Measurements from ENCODE around the gene CD70.
"Not testable (repeated sequence)": the region's sequence is repeated elsewhere in the genome, so short reads cannot be mapped to it uniquely, and the experiment has no call there.

Gene CD70

GRCh38 chr19:6572217-6572616, 18.7 kb downstream of the CD70 start:
- DNase-seq, result peak in 21 of 56 donors; percentile 0 to 38 (median 7)

- no peak for DNase-seq
Measured at GRCh38 chr19:6571167-6571566, 19.8 kb downstream of the CD70 start.

GRCh38 chr19:6570764-6571163, 20.2 kb downstream of the CD70 start:
- no peak for DNase-seq

- DNase-seq, result no peak
Measured at GRCh38 chr19:6568816-6569215, 22.1 kb downstream of the CD70 start.

GRCh38 chr19:6568010-6568526, 22.9 kb downstream of the CD70 start:
- no peak for DNase-seq

DNA sequence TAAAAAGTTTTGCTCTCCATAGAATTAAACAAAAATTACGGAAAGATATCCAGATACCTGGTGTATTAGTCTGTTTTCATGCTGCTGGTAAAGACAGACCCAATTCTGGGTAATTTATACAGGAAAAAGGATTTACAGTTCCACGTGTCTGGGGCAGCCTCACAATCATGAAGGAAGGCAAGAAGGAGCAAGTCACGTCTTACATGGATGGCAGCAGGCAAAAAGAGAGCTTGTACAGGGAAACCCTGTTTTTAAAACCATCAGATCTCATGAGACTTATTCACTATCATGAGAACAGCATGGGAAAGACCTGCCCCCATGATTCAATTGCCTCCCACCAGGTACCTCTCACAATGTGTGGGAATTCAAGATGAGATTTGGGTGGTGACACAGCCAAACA, 24.2 kb downstream of the CD70 start:
- DNase-seq, result peak in 1 of 56 donors; percentile 0

DNA sequence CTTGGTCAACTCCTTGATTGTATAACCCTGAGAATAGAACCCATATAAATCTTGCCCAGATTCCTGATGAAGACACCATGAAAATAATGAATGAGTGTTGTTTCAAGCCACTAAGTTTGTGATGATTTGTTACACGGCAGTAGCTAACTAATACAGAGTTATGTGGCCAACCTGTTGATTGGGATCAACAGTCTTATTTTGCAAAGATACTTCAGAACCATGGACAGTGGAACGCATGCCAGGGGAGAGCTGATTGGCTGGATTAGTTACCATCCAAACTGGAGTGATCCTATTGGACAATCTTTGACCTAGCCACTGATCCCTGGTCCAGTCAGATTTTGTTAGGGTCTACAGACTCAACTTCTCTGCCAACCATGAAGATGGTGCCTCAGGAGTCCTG, 26.6 kb downstream of the CD70 start:
- DNase-seq, result no peak

DNA sequence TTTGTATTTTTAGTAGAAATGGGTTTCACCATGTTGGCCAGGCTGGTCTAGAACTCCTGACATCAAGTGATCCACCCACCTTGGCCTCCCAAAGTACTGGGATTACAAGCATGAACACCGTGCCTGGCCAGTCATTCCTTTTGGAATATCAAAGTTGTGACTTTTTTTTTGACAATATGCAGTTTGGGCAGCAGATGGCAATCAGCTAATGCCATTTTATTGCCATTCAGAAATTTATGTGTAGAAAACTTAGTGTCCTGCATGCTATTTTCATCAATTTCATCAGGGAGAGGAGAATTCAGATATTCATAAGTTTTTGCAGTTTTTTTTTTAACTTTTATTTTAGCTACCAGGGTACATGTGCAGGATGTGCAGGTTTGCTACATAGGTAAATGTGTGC, 28.5 kb downstream of the CD70 start:
- not testable (repeated sequence) for DNase-seq

GRCh38 chr19:6556480-6557195, 34.3 kb downstream of the CD70 start:
- no peak for DNase-seq

GRCh38 chr19:6556043-6556449, 34.9 kb downstream of the CD70 start:
- DNase-seq, result no peak

DNA sequence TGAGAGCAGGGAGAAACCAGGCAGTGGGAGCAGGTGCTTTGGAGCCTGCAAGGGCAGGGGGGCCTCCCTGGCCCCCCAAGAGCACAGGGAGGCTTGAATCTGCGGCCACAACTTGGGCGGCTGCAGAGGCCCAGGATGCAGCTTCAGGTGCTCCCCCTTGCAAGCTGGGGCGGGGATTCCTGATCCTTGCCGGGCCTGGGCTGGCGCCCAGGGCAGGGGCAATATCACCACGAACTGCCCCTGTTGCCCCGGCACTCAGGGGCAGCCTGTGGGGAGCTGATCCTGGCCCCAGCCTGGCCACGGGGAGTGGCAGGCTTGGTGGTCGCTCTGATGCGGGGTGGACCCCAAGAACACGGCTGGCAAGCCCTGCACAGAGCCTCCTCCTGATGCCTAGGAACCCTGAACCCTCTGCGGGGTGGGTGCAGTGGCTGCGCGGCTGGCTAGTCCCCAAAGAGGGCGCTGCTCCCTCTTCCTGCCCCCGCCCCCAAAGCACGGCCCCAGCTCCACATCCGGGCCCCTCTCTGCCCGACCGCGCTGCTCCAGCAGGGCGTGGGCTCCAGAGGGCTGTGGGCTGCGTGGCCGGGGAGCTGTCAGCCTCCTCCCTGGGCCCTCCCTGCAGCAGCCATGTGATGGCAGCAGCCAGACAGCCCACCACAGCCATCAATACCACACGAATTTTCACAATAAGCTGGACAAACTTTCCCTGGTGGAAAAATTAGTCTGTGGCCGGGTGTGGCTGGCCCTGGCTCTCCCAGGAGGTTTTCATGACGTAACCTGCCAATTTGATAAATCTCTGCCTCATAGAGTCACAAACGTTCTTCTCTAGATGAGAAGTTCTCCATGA, 39.1 kb downstream of the CD70 start:
- no peak for DNase-seq

GRCh38 chr19:6551091-6551490, 39.9 kb downstream of the CD70 start:
- no peak for DNase-seq

- DNase-seq, result not testable (repeated sequence)
Measured at GRCh38 chr19:6550679-6551078, 40.3 kb downstream of the CD70 start.

- DNase-seq, result no peak
Measured at GRCh38 chr19:6543866-6544347, 47.0 kb downstream of the CD70 start.

DNA sequence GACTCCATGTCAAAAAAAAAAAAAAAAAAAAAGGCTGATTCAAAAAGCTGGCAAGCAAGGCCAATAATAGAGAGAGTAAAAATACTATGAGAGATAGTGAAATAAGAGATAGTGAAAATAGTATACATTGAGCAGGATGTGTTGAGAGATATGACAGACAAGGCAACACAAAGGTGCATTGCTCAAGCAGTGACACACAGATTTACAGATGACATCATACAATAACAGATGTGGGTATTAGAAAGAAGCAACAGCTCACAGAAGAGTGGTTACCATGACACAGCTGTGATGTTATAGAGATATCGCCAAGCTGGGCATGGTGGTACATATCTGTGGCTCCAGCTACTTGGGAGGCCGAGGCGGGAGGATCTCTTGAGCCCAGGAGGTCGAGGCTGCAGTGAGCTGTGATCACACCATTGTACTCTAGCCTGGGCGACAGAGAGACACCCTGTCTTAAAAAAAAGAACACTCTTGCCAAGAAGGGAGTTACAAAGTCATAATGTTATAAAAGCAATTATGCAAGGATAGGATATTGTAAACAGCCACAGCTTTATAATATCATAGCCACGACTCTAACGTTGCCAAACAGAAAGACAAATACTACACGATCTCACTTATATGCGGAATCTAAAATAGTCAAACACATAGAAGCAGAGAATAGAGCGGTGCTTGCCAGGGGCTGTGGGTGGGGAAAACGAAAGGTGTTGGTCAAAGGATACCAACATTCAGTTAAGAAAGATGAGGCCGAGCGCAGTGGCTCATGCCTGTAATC, 49.8 kb downstream of the CD70 start:
- no peak for DNase-seq

- no peak for DNase-seq
Measured at GRCh38 chr19:6539514-6539913, 51.4 kb downstream of the CD70 start.
